GM23248 (cell line): ENCODE measurements around the gene IFT88.

Experiments
- EZH2 ChIP-seq: fragments of 200-600 bp; sonication (generic); IDR thresholded peaks from 2 replicates; pipeline ENCODE4 v1.6.1; 2018; ENCODE audit warnings: antibody characterized with exemption, mild to moderate bottlenecking; ENCODE audit not compliant: insufficient read depth, poor library complexity, severe bottlenecking
- EZH2phosphoT487 ChIP-seq: fragments of 200-600 bp; sonication (generic); IDR thresholded peaks from 2 replicates; pipeline ENCODE4 v1.6.1; 2018; ENCODE audit warnings: antibody characterized with exemption, moderate library complexity, mild to moderate bottlenecking, low read depth; ENCODE audit not compliant: insufficient read depth

DNA sequence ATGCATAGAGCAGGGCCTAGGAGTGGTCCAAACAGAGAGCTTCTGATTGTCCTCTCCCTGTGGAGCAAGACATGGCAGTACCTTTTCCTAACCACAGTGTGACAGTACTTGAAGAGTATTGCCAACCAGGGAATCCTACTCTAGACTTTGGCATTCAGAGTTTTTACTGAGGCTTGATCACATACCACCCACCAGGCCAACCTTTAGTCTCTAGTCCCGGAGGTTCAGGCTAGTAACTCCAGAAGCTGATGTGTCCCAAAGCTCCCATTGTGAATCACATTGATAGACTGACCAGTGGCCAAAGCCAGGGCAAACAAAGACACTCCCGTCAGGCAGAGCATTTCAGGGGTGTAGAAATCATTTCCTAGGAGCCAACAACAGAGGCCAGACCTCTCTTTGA, 18.4 kb downstream of the IFT88 start:
- TF ChIP-seq EZH2 = no peak
- TF ChIP-seq EZH2phosphoT487 = no peak
